ENCODE data around the gene MTMR3.
A peak's percentile ranks its signal among the peaks of the same experiment; 100 is the strongest.

MTMR3 gene

DNA sequence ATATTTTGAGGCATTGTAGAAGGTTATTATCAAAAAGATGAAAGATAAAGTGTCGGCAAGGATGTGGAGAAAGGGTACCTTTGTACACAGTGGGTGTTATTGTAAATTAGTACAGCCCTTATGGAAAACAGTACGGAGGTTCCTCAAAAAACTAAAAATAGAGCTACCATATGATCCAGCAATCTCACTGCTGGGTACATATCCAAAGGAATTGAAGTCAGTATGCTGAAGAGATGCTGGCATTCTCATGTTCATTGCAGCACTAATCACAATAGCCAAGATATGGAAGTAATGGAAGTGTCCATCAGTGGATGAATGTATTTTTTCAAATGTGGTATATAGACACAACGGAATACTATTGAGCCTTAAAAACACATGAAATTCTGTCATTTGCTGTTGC lies 15.1 kb upstream of the MTMR3 start:
- no CpG with 5 or more reads among the region's 3 CpGs for WGBS (ENCODE audit: insufficient coverage, insufficient read length)
- Histone ChIP-seq H3K9me3 (ENCODE audit: control insufficient read depth, insufficient read depth, low read length) (no peaks in the 10 kb centered on the region), H3K36me3 (ENCODE audit: control insufficient read depth, insufficient read depth, low read length) (no peaks in the 10 kb centered on the region), H3K27ac (ENCODE audit: low read length) (no peak overlapping the region), H3K4me1 (ENCODE audit: control insufficient read depth, insufficient read depth, low read length) (peaks cover 5% of the 10 kb centered on the region; the same call in 1 of the 2 replicates), H3K4me3 (ENCODE audit: low read length) (no peak overlapping the region), H3K27me3 (ENCODE audit: control insufficient read depth, insufficient read depth, low read length) (no peaks in the 10 kb centered on the region)
- DNase-seq (ENCODE audit: low read depth, low spot score): no peak

DNA sequence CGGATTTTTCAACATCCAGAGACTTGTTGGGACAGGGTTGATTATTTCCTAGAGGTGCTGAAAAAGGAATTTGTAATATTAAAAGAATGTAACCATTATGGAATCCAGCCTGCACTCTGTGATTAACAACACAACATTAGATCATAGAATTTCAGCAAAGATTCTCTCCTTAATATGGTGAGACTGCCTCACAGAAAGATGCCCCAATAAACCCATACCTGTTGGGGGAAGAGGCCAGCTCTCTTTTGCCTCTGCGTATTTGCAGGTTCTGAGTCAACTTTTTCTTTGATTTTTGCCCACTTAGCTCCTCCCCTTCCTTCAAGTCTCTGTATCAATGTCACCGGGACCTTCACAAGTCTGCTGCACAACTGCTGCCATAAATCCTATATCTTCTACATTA lies 12.4 kb upstream of the MTMR3 start:
- Histone ChIP-seq H3K4me3 (ENCODE audit: low read length) (no peak overlapping the region), H3K36me3 (ENCODE audit: control insufficient read depth, insufficient read depth, low read length) (no peaks in the 10 kb centered on the region), H3K4me1 (ENCODE audit: control insufficient read depth, insufficient read depth, low read length) (peaks cover 5% of the 10 kb centered on the region; the same call in 1 of the 2 replicates), H3K27ac (ENCODE audit: low read length) (no peak overlapping the region), H3K27me3 (ENCODE audit: control insufficient read depth, insufficient read depth, low read length) (no peaks in the 10 kb centered on the region), H3K9me3 (ENCODE audit: control insufficient read depth, insufficient read depth, low read length) (no peaks in the 10 kb centered on the region)
- no peak for DNase-seq (ENCODE audit: low read depth, low spot score)
- WGBS (ENCODE audit: insufficient coverage, insufficient read length): no CpG with 5 or more reads among the region's 3 CpGs

DNA sequence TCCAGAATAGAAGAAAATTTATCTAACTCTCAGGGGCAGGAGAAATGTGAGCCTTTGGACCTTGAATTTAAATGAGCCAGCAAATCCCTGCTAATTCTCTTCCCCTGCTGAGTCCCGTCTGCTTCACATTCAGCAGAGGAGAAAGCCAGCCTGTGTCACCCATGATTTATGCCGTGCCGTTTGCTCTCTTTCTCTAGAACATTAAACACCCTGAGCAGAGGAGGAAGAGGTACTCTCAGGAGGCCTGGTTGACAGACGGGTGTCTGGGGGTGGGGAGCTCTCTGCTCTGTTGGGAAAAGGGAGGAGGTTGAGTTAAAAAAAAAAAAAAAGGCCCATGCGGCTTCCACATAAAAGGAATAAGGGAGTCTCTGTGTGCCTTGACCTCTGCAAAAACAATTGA lies 11.3 kb upstream of the MTMR3 start:
- WGBS (ENCODE audit: insufficient coverage, insufficient read length): no CpG with 5 or more reads among the region's 5 CpGs
- no peaks in the 10 kb centered on the region for H3K27me3 ChIP-seq (ENCODE audit: control insufficient read depth, insufficient read depth, low read length)
- H3K4me3 ChIP-seq (ENCODE audit: low read length): no peak overlapping the region
- no peaks in the 10 kb centered on the region for H3K36me3 ChIP-seq (ENCODE audit: control insufficient read depth, insufficient read depth, low read length)
- no peaks in the 10 kb centered on the region for H3K9me3 ChIP-seq (ENCODE audit: control insufficient read depth, insufficient read depth, low read length)
- peaks cover 5% of the 10 kb centered on the region; the same call in 1 of the 2 replicates for H3K4me1 ChIP-seq (ENCODE audit: control insufficient read depth, insufficient read depth, low read length)
- no peak overlapping the region for H3K27ac ChIP-seq (ENCODE audit: low read length)
- DNase-seq (ENCODE audit: low read depth, low spot score): no peak

DNA sequence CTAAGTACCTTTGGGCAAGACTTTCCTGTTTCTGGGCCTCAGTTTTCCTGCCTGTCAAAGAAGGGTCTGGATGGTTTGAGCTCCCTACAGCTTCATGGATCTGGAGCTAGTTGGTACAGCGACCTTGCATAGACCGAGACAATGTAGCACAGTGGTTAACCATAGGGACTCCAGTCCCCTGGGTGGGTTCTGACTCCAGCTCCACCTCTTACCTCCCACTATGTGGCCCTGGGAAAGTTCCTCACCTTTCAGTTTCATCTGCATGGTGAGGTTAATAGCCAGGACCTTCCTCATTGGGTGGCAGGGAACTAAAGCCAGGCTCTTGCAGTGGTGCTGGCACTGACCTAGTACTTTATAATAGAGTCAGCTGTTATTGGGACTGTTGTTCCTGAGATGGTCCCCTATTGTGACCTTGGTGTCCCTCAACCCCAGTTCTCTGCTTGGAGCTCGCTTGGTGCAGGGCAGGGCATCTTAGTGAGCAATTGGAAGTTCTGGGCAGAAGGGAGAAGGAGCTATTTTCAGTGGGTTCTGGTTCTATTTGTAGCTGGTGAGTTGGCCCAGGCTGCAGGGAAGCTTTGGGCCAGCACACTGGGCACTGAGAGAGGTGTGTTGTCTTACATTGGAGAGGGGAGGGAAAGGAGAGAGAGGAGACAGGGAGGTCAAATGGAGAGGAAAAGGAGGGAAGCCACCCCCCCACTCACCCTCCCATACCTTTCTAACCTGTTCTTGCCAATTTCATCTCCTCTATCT lies 10.7 kb upstream of the MTMR3 start:
- Histone ChIP-seq H3K4me3 (ENCODE audit: low read length) (no peak overlapping the region), H3K27ac (ENCODE audit: low read length) (no peak overlapping the region), H3K9me3 (ENCODE audit: control insufficient read depth, insufficient read depth, low read length) (no peaks in the 10 kb centered on the region), H3K27me3 (ENCODE audit: control insufficient read depth, insufficient read depth, low read length) (no peaks in the 10 kb centered on the region), H3K36me3 (ENCODE audit: control insufficient read depth, insufficient read depth, low read length) (no peaks in the 10 kb centered on the region), H3K4me1 (ENCODE audit: control insufficient read depth, insufficient read depth, low read length) (peaks cover 5% of the 10 kb centered on the region; the same call in 1 of the 2 replicates)
- no CpG with 5 or more reads among the region's 3 CpGs for WGBS (ENCODE audit: insufficient coverage, insufficient read length)
- DNase-seq (ENCODE audit: low read depth, low spot score): no peak

DNA sequence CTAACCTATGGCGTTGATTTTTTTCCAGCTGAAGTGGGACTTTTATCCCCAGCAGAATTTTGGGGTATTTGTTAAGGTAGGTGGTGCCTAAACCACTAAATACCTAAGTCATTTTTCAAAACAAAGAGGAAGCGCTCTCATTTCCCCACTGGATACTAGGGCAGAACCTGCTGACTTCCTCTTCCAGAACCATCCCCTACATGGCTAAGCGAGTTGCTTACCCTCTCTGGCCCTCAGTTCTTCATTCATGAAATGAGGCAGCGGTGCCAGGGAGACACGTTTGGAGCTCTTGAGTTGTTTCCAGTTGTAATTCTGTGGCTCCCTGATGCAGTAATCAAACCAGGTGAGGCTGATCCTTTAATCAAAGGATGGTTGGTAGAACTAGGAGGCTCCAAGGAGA lies 10.0 kb upstream of the MTMR3 start:
- no peak overlapping the region for H3K4me3 ChIP-seq (ENCODE audit: low read length)
- H3K27me3 ChIP-seq (ENCODE audit: control insufficient read depth, insufficient read depth, low read length): no peaks in the 10 kb centered on the region
- H3K4me1 ChIP-seq (ENCODE audit: control insufficient read depth, insufficient read depth, low read length): peaks cover 5% of the 10 kb centered on the region; the same call in 1 of the 2 replicates
- H3K9me3 ChIP-seq (ENCODE audit: control insufficient read depth, insufficient read depth, low read length): no peaks in the 10 kb centered on the region
- no peak overlapping the region for H3K27ac ChIP-seq (ENCODE audit: low read length)
- WGBS (ENCODE audit: insufficient coverage, insufficient read length): no CpG with 5 or more reads among the region's 5 CpGs
- no peaks in the 10 kb centered on the region for H3K36me3 ChIP-seq (ENCODE audit: control insufficient read depth, insufficient read depth, low read length)
- no peak for DNase-seq (ENCODE audit: low read depth, low spot score)

DNA sequence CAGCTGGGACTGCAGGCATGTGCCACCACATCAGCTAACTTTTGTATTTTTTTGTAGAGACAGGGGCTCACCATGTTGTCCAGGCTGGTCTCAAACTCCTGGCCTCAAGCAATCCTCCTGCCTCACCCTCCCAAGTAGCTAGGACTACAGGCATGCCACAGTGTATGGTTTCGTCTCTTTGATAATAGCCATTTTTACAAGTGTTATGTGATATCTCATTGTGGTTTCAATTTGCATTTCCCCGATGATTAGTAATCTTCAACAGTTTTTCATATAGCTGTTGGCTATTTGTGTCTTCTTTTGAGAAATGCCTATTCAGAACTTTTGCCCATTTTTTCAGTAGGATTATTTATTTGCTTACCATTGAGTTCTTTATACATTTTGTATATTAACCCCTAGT lies 9.0 kb upstream of the MTMR3 start:
- no peak for DNase-seq (ENCODE audit: low read depth, low spot score)
- H3K4me1 ChIP-seq (ENCODE audit: control insufficient read depth, insufficient read depth, low read length): peaks cover 5% of the 10 kb centered on the region; the same call in 1 of the 2 replicates
- WGBS (ENCODE audit: insufficient coverage, insufficient read length): no CpG with 5 or more reads among the region's 2 CpGs
- H3K9me3 ChIP-seq (ENCODE audit: control insufficient read depth, insufficient read depth, low read length): no peaks in the 10 kb centered on the region
- H3K4me3 ChIP-seq (ENCODE audit: low read length): no peak overlapping the region
- H3K36me3 ChIP-seq (ENCODE audit: control insufficient read depth, insufficient read depth, low read length): no peaks in the 10 kb centered on the region
- H3K27me3 ChIP-seq (ENCODE audit: control insufficient read depth, insufficient read depth, low read length): no peaks in the 10 kb centered on the region
- no peak overlapping the region for H3K27ac ChIP-seq (ENCODE audit: low read length)

DNA sequence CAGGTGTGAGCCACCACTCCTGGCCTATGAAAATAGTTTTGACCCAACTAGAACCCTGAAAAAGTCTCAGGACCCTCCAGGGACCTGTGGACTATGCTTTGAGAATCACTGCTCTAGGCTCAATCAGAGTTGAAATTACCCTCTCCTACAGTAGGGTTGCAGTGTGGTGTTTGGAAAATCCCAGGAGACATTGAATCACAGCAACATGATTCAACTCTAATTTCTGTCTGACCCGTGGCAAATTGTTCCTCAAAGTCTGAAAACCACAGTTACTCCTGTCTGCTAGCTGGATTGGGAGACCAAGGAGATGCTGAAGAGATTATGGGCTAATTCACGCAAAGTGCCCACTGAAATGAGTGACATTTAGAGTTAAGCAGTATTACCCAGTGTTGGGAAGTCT lies 5.4 kb upstream of the MTMR3 start:
- Histone ChIP-seq H3K4me3 (ENCODE audit: low read length) (no peak overlapping the region), H3K36me3 (ENCODE audit: control insufficient read depth, insufficient read depth, low read length) (no peaks in the 10 kb centered on the region), H3K9me3 (ENCODE audit: control insufficient read depth, insufficient read depth, low read length) (no peaks in the 10 kb centered on the region), H3K27me3 (ENCODE audit: control insufficient read depth, insufficient read depth, low read length) (no peaks in the 10 kb centered on the region), H3K27ac (ENCODE audit: low read length) (no peak overlapping the region), H3K4me1 (ENCODE audit: control insufficient read depth, insufficient read depth, low read length) (no peaks in the 10 kb centered on the region)
- no CpG with 5 or more reads among the region's 2 CpGs for WGBS (ENCODE audit: insufficient coverage, insufficient read length)
- DNase-seq (ENCODE audit: low read depth, low spot score): no peak

DNA sequence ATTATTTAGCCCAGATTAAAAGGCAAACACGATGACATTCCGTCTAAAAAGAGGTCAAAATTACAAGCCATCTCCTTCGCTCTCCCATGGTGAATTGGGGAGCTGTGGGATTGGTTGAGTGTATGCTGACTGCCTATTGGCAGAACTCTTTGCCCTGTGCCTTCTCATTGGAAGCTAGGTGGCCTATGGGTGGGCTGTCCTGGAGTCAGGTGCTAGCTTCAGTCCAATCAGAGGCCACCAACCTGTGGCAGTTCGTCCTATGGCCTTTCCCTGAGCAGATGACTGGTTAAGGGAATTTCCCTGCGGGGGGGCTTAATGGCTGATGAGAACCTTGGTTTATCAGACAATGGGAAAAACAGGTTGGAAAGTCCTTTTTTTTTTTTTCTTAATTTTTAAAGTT lies 3.2 kb upstream of the MTMR3 start:
- Histone ChIP-seq H3K27me3 (ENCODE audit: control insufficient read depth, insufficient read depth, low read length) (no peaks in the 10 kb centered on the region), H3K4me3 (ENCODE audit: low read length) (no peak overlapping the region), H3K36me3 (ENCODE audit: control insufficient read depth, insufficient read depth, low read length) (no peaks in the 10 kb centered on the region), H3K4me1 (ENCODE audit: control insufficient read depth, insufficient read depth, low read length) (no peaks in the 10 kb centered on the region), H3K9me3 (ENCODE audit: control insufficient read depth, insufficient read depth, low read length) (no peaks in the 10 kb centered on the region), H3K27ac (ENCODE audit: low read length) (no peak overlapping the region)
- no peak for DNase-seq (ENCODE audit: low read depth, low spot score)
- no CpG with 5 or more reads among the region's 5 CpGs for WGBS (ENCODE audit: insufficient coverage, insufficient read length)

DNA sequence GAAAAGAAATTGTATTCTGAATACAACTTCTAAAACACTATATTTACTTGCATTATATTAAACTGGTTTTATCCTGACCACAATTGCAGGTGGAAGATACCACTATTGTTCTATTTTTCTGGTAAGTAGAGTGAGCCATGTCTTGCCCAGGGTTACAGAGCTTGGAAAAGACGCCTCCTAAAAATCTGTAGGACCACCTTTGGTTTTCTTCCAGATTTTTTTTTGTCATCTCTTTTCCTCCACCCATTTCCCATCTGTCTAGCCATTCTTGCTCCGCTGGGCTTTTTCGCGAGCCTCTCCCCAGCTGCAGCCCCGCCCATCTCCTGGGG lies 294 bp upstream of the MTMR3 start:
- no CpG with 5 or more reads among the region's 5 CpGs for WGBS (ENCODE audit: insufficient coverage, insufficient read length)
- Histone ChIP-seq H3K36me3 (ENCODE audit: control insufficient read depth, insufficient read depth, low read length) (no peaks in the 10 kb centered on the region), H3K27ac (ENCODE audit: low read length) (no peak overlapping the region), H3K4me3 (ENCODE audit: low read length) (no peak overlapping the region), H3K27me3 (ENCODE audit: control insufficient read depth, insufficient read depth, low read length) (no peaks in the 10 kb centered on the region), H3K9me3 (ENCODE audit: control insufficient read depth, insufficient read depth, low read length) (no peaks in the 10 kb centered on the region), H3K4me1 (ENCODE audit: control insufficient read depth, insufficient read depth, low read length) (no peaks in the 10 kb centered on the region; the same call in 1 of the 2 replicates)
- no peak for DNase-seq (ENCODE audit: low read depth, low spot score)

DNA sequence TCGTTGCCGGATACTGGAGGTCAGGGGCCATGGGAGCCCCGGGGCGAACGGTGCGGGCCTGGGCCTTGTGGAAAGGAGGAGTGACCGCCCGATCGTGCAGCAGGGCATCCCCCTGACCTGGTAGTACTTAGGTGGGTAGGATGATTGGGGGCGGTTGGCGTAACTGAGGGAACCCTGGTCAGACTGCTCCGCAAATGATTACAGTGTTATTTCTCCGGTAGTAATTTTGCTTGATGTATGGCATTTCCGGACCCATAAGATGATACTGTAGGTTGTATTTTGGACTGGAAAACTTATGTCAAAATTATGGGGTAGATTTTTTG lies 762 bp downstream of the MTMR3 start:
- DNase-seq (ENCODE audit: low read depth, low spot score): no peak
- no CpG with 5 or more reads among the region's 14 CpGs for WGBS (ENCODE audit: insufficient coverage, insufficient read length)
- no peaks in the 10 kb centered on the region for H3K9me3 ChIP-seq (ENCODE audit: control insufficient read depth, insufficient read depth, low read length)

DNA sequence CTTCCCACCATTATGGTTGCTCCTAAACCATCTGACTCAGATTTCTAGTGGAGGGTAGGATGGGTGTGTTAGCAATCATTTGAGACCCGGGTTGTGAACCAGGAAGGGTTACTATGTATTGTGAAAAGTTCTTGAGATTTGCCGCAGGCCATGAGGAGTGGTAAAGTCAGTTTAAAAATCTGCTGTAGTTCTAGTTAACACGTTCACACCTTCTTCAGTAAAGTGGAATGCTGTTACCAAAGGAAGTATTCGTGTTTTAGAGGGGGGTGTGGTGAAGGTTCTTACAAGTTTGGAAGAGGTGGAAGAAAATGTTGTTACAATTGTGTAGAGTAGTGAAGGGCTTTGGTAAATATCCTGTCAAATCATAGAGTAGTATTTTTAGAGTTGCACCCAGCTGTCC lies 2.6 kb downstream of the MTMR3 start:
- Histone ChIP-seq H3K36me3 (ENCODE audit: control insufficient read depth, insufficient read depth, low read length) (no peaks in the 10 kb centered on the region), H3K4me1 (ENCODE audit: control insufficient read depth, insufficient read depth, low read length) (no peaks in the 10 kb centered on the region; the same call in 1 of the 2 replicates), H3K9me3 (ENCODE audit: control insufficient read depth, insufficient read depth, low read length) (no peaks in the 10 kb centered on the region), H3K27ac (ENCODE audit: low read length) (no peak overlapping the region), H3K4me3 (ENCODE audit: low read length) (no peak overlapping the region), H3K27me3 (ENCODE audit: control insufficient read depth, insufficient read depth, low read length) (no peaks in the 10 kb centered on the region)
- DNase-seq (ENCODE audit: low read depth, low spot score): no peak
- 100% methylated on average over 1 of the region's 4 CpGs for WGBS (ENCODE audit: insufficient coverage, insufficient read length)

More for the DNA sequence above, 762 bp downstream of the MTMR3 start:
- Histone ChIP-seq H3K27ac (ENCODE audit: low read length) (no peak overlapping the region), H3K36me3 (ENCODE audit: control insufficient read depth, insufficient read depth, low read length) (no peaks in the 10 kb centered on the region), H3K4me3 (ENCODE audit: low read length) (peak overlapping the region; percentile 100), H3K27me3 (ENCODE audit: control insufficient read depth, insufficient read depth, low read length) (no peaks in the 10 kb centered on the region), H3K4me1 (ENCODE audit: control insufficient read depth, insufficient read depth, low read length) (no peaks in the 10 kb centered on the region; the same call in 1 of the 2 replicates)

Data from iPS DF 6.9 (cell line).